Hepatocyte (in vitro differentiated cells): ENCODE data around the gene DYNC1I2. TPM values are rescaled to one million over a fixed set of nuclear protein-coding genes. Genes with fewer than 3 reads are reported as not detected.

Source experiments
- DNase-seq: peaks from one replicate; pipeline ENCODE4 v3.0.0-alpha.2; 2016; ENCODE audit warnings: low spot score
- H2AFZ ChIP-seq: fragments of 200-600 bp; sonication (generic); 2 replicates; pipeline ENCODE4 v1.6.0; 2016; ENCODE audit warnings: antibody characterized with exemption, mild to moderate bottlenecking
- H3K27ac ChIP-seq: fragments of 200-600 bp; sonication (generic); 2 replicates; pipeline ENCODE4 v1.5.1; 2016; ENCODE audit warnings: mild to moderate bottlenecking
- H3K27me3 ChIP-seq: fragments of 200-600 bp; sonication (generic); 2 replicates; pipeline ENCODE4 v1.6.1; 2016
- H3K36me3 ChIP-seq: fragments of 200-600 bp; sonication (generic); replicated peaks from 2 replicates; pipeline ENCODE4 v1.5.1; 2016; ENCODE audit warnings: low read depth; ENCODE audit not compliant: insufficient read depth
- H3K4me1 ChIP-seq: fragments of 200-600 bp; sonication (generic); 2 replicates; pipeline ENCODE4 v1.5.1; 2016; ENCODE audit warnings: mild to moderate bottlenecking, moderate library complexity; ENCODE audit not compliant: insufficient read depth
- H3K4me2 ChIP-seq: fragments of 200-600 bp; sonication (generic); 2 replicates; pipeline ENCODE4 v1.6.0; 2016
- H3K4me3 ChIP-seq: fragments of 200-600 bp; sonication (generic); 2 replicates; pipeline ENCODE4 v1.5.1; 2016; ENCODE audit warnings: mild to moderate bottlenecking
- H3K79me2 ChIP-seq: fragments of 200-600 bp; sonication (generic); 2 replicates; pipeline ENCODE4 v1.6.0; 2017; ENCODE audit warnings: mild to moderate bottlenecking
- H3K9me2 ChIP-seq: fragments of 200-600 bp; sonication (generic); replicated peaks from 2 replicates; pipeline ENCODE4 v1.6.0; 2017; ENCODE audit warnings: mild to moderate bottlenecking; ENCODE audit not compliant: insufficient read depth
- H3K9me3 ChIP-seq: fragments of 200-600 bp; sonication (generic); 2 replicates; pipeline ENCODE4 v1.5.1; 2016; ENCODE audit warnings: low read depth, mild to moderate bottlenecking
- H4K20me1 ChIP-seq: fragments of 200-600 bp; sonication (generic); 2 replicates; pipeline ENCODE4 v1.6.0; 2016; ENCODE audit warnings: mild to moderate bottlenecking; ENCODE audit not compliant: insufficient read depth, poor library complexity, severe bottlenecking
- EZH2 ChIP-seq: fragments of 200-600 bp; sonication (generic); IDR thresholded peaks from 2 replicates; pipeline ENCODE4 v1.6.1; 2016; ENCODE audit warnings: antibody characterized with exemption, mild to moderate bottlenecking, borderline replicate concordance
- EZH2phosphoT487 ChIP-seq: fragments of 200-600 bp; sonication (generic); IDR thresholded peaks from one replicate; pipeline ENCODE4 v1.6.1; 2018; ENCODE audit warnings: antibody characterized with exemption, mild to moderate bottlenecking, low read depth, moderate library complexity; ENCODE audit not compliant: unreplicated experiment, severe bottlenecking
- WGBS: methylation state at CpG from one replicate; pipeline ENCODE4 v1.1.6; 2016; ENCODE audit warnings: low lambda C conversion rate; ENCODE audit errors: missing lambda C conversion rate; 5-methylcytosine and 5-hydroxymethylcytosine counted together
- polyA plus RNA-seq: library from polyadenylated mRNA; unstranded; fragments of >200 nt; fragmentation: Nextera tagmentation; extraction: Ambion mirVana; gene quantifications from 2 replicates; pipeline ENCODE4 v1.2.1, GENCODE V29; 2016
- total RNA-seq: library from RNA; depleted of rRNA; stranded (reverse); fragments of >200 nt; gene quantifications from 2 replicates; pipeline ENCODE4 v1.2.3, GENCODE V29; 2014
- TF ChIP-seq, protein P1 (sequence below): fragments of 200-600 bp; sonication (generic); IDR thresholded peaks from 2 replicates; pipeline ENCODE4 v1.5.1; 2016; ENCODE audit warnings: antibody characterized with exemption, mild to moderate bottlenecking; ENCODE audit not compliant: poor library complexity

DYNC1I2 gene
- total and polyA plus RNA-seq, 2 experiments from 2014 or later, result 54.3 to 116 TPM

GRCh38 chr2:171707752-171708151, 20.5 kb downstream of the DYNC1I2 start:
- H3K36me3 ChIP-seq, result no peaks in the 10 kb centered on the region
- DNase-seq, result no peak
- H3K9me2 ChIP-seq, result no peaks in the 10 kb centered on the region
- peaks cover 42% of the 10 kb centered on the region for H4K20me1 ChIP-seq
- H2AFZ ChIP-seq, result no peak overlapping the region
- peaks cover 30% of the 10 kb centered on the region for H3K79me2 ChIP-seq
- no peaks in the 10 kb centered on the region for H3K9me3 ChIP-seq
- H3K27ac ChIP-seq, result no peak overlapping the region
- H3K4me2 ChIP-seq, result no peak overlapping the region
- 74% methylated on average over 1 of the region's 1 CpG for WGBS
- no peak overlapping the region for H3K4me3 ChIP-seq
- no peaks in the 10 kb centered on the region for H3K27me3 ChIP-seq
- peaks cover 7% of the 10 kb centered on the region for H3K4me1 ChIP-seq
- no peak for TF ChIP-seq EZH2phosphoT487
- TF ChIP-seq EZH2, result no peak
- TF ChIP-seq, protein P1, sequence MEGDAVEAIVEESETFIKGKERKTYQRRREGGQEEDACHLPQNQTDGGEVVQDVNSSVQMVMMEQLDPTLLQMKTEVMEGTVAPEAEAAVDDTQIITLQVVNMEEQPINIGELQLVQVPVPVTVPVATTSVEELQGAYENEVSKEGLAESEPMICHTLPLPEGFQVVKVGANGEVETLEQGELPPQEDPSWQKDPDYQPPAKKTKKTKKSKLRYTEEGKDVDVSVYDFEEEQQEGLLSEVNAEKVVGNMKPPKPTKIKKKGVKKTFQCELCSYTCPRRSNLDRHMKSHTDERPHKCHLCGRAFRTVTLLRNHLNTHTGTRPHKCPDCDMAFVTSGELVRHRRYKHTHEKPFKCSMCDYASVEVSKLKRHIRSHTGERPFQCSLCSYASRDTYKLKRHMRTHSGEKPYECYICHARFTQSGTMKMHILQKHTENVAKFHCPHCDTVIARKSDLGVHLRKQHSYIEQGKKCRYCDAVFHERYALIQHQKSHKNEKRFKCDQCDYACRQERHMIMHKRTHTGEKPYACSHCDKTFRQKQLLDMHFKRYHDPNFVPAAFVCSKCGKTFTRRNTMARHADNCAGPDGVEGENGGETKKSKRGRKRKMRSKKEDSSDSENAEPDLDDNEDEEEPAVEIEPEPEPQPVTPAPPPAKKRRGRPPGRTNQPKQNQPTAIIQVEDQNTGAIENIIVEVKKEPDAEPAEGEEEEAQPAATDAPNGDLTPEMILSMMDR, result no peak

GRCh38 chr2:171709011-171709685, 21.9 kb downstream of the DYNC1I2 start:
- Histone ChIP-seq H3K4me2 (no peak overlapping the region), H3K79me2 (peaks cover 25% of the 10 kb centered on the region), H4K20me1 (peaks cover 39% of the 10 kb centered on the region), H3K9me3 (no peaks in the 10 kb centered on the region), H3K4me3 (no peak overlapping the region), H2AFZ (no peak overlapping the region), H3K4me1 (peaks cover 7% of the 10 kb centered on the region), H3K27ac (no peak overlapping the region), H3K27me3 (no peaks in the 10 kb centered on the region), H3K36me3 (no peaks in the 10 kb centered on the region), H3K9me2 (no peaks in the 10 kb centered on the region)
- no peak for TF ChIP-seq EZH2phosphoT487
- TF ChIP-seq, protein P1, result no peak
- TF ChIP-seq EZH2, result no peak
- WGBS, result 95% methylated on average over 3 of the region's 3 CpGs
- DNase-seq, result no peak

GRCh38 chr2:171711351-171711750, 24.1 kb downstream of the DYNC1I2 start:
- Histone ChIP-seq H3K4me1 (peaks cover 7% of the 10 kb centered on the region), H3K27ac (no peak overlapping the region), H2AFZ (no peak overlapping the region), H3K79me2 (peaks cover 11% of the 10 kb centered on the region), H3K9me2 (no peaks in the 10 kb centered on the region), H3K4me2 (no peak overlapping the region), H3K9me3 (no peaks in the 10 kb centered on the region), H3K4me3 (no peak overlapping the region), H3K36me3 (no peaks in the 10 kb centered on the region), H3K27me3 (no peaks in the 10 kb centered on the region), H4K20me1 (peaks cover 21% of the 10 kb centered on the region)
- TF ChIP-seq EZH2phosphoT487 (no peak), EZH2 (no peak)
- TF ChIP-seq, protein P1, result no peak
- no peak for DNase-seq
